ENCODE results near the gene SBSN.

The SBSN gene

DNA sequence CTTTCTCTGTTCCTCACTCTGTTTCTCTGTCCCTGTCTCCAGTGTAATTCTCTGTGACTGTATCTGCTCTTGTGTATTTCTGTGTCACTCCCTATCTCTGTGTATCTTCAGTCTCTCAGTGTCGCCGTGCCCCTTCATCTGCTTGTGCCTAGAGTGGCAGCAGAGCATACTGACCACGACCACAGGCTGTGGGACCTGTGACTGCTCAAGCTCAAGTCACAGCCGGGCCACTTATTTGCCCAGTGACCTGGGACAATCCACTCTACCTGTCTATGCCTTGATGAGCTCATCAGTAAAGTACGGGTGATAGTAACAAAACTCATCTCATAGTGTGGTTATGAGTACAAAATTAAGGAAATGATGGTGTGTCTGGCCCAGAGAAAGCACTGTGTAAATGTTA lies 26.0 kb upstream of the SBSN start:
- no peak for FAIRE-seq

DNA sequence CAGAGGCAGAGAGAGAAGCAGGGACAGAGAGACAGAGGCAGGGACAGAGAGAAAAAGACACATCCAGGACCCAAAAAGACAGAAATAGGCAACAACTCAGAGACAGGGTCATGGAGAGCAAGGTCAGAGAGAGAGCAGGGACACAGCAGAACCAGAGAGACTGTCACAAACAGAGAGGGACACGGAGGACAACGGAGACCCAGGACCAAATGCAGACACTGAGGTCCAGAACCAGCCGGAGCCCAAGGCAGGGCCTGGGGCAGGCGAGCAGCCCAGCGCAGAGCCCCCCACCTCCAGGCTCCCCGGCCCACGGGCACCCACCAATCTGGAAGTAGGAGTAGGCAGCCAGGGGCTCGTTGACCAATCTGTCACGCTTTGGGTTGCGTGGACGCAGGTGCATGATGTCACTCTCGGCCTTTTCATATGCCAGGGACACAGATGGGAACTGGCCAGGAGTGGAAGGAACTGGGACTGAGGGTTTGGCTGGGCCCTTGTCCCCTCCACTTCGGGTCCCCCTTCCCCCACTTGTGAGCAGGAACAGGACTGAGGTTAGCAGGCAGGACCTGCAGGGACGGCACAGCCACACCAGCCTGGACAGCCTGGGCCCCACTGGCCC lies 25.4 kb upstream of the SBSN start:
- FAIRE-seq: no peak

DNA sequence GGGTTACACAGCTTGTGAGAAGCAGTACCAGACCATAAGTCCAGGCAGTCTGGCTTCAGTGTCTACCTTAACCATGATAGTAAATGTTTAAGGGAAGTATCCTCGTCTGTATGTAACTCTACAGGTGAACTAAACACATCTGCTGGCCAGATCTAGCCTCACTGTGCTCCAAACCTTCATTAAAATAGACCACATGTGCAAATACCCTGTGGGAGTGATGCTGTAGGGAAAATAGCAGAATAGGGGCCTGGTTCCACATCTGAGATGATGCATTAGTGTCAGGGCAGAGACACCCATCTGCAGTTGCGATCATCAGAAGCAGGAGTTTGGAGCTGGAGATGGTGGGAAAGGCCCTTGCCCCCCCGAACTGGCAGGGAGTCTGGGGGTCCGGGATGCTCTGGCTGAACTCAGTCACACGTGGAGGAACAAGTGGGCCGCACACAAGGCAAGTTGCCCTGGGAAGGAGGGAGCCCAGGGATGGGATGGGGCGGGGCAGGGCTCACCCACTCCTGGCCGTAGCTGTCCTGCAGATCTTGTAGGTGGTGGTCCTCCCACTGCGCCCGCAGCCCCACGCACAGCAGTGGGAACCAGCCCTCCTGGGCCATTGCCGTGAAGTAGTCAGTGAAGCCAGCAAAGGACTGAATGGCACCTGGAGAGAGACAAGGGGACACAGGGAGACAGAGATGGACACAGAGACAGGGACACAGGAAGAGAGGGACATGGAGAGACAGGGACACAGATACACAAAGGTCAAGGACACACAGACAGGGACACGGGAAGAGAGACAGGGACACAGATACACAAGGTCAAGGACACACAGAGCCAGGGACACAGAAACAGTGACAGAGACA lies 24.6 kb upstream of the SBSN start:
- FAIRE-seq: no peak

DNA sequence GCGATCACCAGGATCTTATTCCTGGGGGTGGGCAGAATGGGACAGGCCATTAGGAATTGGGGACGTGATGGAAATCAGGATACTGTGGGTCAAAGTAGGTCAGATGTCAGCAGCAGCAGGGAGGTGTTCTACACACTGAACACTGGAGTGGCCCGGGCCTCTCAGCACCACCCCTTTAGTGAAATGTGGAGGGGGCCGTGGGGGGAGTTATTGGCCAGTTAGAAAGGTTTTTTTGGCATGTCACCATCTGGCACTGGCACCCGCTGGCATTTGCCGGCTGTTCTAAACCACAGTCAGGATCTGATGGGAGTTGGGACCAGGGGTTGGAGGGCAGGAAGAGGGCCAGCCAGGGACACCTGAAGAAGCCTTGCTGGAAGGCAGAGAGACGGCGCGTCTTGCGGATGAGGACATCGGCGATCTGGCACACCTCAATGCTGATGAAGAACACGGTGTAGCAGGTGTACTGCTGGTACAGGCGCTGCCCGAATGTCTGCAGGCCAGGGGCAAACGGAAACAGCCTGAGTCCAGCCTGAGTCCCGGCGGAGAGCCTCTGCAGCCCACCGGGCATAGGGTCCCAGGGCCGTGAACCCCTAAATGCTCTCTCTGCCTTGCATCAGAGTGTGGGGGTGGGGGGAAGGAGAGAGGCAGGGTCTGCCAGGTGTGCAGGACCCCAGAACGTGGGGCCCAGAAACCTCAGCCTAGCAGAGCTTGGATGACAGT lies 23.1 kb upstream of the SBSN start:
- FAIRE-seq: no peak

DNA sequence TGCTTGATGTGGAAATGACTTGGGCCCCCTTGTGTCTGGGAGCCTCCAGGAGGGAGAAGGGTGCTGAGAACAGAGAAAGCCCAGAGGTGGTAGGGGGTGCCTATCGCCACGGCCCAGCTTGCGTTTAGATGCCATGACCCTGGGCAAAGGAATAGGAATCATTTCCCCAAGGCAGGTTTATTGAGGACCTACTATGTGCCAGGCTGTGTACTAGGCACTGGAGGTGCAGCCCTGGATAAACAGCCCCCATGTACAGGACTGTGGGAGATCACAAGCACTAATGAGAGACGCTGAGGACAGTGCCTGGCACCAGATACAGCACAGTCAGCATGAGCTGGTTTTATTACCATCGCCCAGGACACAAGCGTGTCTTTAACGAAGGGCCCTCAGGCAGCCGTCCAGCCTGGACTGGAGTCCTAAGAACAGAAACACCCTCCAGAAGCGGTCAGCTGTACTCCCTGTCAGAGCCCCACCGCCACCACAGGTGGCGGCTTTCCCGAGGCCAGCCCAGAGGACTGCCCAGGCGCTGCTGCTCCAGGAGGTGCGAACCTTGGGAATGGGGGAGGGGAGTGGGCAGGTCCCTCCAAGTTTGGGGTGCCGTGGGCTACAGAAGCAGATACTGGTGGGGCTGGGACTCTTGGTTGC lies 21.9 kb upstream of the SBSN start:
- no peak for FAIRE-seq

DNA sequence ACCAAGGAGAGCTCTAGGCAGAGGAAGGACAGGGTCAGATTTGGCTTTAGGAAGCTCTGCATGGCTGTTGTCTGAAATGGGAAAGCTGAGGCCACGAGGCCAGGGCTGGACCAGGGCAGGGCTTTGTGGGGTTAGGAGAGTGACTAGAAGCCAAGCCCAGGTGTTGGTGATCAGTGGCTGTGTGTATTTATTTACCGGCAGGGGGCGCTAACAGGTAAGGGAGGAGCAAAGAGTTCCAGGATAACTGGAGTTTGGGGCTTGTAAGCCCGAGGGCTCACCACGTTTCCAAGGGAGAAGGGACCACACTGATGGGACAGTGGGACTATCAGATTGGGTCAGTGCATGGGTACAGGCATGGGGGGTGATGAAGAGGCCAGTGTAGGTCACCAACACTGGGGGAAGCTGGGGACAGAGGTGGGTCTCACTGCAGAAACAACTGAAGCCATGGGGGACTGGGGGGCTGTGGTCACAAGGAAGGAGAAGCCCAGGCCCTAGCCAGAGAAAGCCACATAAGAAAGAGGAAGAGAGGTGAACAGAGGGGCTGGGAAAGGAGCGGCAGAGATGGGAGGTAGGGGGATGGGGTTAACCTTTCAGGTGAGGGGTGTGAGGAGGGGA lies 21.2 kb upstream of the SBSN start:
- FAIRE-seq: no peak

DNA sequence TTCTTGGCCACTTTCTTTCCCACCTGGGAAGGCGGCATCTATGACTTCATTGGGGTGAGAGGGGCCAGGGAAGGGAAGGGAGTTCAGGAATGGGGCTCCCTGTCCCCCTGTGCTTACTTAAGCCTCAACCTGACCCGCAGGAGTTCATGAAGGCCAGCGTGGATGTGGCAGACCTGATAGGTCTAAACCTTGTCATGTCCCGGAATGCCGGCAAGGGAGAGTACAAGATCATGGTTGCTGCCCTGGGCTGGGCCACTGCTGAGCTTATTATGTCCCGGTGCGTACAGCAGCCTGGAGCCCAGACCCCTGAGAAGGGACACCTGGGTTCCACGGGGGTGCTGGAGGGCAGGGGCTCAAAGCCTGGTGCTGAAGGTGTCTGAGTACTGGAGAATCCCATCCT lies 18.4 kb upstream of the SBSN start:
- FAIRE-seq: no peak

DNA sequence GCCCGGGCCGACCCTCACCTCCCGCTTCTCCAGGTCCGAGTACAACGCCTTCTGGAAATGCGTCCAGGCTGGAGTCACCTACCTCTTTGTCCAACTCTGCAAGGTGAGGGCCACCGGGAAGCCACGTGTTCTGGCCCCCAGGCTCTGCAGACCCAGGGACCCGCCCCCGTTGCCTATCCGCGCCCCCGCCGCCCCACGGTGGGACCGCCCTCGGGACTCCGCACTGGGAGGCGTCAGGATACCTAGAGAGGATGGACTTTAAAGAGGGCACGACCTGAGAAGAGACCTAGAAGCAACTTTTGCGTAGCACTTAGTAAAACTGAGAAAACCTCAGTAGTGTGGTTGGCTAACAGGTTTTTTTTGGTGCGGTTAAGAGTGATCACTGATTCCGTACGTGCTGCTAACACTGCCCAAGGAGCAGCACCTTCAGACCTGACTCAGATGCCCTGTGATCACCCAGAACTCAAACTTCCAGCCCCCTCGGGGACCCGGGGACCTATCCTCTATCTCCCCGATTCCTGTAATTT lies 17.8 kb upstream of the SBSN start:
- FAIRE-seq: no peak

DNA sequence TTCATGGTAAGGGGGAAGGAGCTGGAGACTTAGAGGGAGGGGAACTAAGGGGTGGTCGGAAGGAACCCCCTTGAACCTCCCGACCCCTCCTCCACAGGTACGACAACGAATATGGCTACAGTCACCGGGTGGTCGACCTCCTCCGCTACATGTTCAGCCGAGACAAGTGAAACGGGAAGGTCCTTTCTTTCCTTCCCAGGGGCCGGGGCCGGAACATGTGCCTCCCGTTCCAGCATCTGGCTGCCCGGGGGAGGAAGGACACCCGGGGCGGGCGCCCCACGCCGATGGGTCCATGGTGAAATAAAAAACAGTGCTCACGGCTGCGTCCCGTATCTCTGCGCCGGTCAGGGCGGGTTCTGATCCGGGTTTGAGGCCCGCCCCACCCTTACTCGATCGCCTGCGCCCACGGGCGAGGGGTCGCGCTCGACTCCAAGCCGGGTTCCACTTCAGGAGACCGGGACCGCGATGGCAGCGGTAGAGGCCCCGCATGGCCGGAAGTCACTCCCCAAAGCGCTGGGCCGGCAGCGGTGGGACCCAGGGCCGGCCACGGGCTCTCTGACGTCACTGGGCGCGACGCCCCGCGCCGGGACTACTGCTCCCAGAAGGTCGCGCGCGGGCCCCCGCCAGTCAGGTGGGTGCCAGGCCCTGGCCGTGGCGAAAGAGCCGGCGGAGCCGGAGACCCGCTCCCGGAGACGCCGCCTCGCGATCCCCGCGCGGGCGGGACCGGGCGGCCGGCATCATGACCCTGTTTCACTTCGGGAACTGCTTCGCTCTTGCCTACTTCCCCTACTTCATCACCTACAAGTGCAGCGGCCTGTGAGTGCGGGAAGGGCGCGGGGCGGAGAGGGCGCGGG lies 17.1 kb upstream of the SBSN start, which contains the start of gene TMEM147:
Gene TMEM147, plus strand, starts transcription at position 626 of the 854 bp plus-strand sequence. Its CDS starts 114 bp downstream, at position 740.
- no peak for FAIRE-seq

DNA sequence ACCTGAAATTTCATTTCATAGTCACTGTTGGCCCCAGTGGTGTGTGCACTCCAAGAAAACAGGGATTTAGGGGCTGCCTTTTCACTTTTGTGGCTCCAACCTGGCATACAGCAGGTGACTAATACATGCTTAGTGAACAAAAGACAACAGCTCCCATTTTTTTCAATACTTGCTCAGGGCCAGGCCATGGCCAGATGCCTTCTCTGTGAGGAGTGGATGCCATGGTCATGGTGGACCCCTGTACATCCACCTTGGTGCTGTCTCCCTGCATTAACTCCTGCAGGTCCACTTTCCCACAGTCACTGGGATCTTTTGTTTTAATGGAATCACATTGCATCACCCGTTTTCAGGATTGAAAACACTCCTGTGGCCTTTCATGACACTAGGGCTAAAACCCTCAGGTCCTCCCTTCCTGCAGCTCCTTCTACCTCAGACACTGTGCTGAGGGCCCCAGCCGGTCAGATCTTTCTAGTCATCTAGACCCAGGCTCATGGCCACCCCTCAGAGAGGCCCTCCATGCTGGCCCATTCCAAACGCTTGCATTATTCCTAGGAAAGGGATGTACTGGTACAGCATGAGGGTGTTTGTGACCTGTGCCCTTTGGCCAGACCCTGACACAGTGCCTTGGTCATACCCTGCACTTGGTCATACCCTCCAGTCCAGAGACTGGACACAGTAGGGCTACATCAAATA lies 16.1 kb upstream of the SBSN start:
- FAIRE-seq: no peak

DNA sequence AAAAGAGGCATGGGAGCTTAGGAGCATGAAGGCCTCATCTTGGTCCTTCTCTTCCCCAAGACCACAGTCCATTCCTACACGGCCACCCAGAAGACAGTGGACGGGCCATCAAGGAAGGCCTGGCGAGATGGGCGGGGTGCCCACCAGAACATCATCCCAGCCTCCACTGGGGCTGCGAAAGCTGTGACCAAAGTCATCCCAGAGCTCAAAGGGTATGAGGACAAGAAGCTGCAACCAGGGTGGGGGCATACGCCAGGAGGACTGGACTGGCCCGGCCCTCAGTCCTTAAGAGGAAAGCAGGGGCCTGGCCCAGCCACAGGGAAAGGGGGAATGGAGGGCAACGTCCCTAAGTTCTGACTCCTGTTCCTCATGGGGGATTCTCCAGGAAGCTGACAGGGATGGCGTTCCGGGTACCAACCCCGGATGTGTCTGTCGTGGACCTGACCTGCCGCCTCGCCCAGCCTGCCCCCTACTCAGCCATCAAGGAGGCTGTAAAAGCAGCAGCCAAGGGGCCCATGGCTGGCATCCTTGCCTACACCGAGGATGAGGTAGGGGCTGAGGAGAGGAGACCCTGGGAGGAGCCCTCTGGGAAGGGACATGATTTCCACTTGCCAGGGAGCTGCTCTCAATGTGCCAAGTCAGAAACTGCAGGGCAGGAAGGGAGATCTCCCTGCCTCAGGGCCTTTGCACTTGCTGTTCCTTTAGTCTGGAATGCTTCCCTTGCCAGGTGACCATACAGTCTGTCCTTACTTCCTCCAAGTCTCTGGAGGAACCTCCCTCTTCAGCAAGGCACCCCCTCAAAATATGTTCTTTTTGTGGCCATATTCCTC lies 15.4 kb upstream of the SBSN start:
- FAIRE-seq: no peak

DNA sequence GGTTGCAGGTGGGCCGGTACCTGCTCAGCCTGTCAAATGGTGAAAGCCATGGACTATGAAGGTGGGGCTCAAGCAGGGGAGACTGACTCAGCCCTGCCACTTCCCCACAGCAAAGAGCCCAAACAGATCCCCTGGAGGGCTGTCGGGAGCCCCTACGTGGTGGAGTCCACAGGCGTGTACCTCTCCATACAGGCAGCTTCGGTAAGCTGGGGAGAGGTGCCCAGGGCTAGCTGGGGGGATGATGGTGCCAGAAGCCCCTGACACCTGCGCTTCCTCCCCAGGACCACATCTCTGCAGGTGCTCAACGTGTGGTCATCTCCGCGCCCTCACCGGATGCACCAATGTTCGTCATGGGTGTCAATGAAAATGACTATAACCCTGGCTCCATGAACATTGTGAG lies 14.1 kb upstream of the SBSN start:
- FAIRE-seq: no peak

DNA sequence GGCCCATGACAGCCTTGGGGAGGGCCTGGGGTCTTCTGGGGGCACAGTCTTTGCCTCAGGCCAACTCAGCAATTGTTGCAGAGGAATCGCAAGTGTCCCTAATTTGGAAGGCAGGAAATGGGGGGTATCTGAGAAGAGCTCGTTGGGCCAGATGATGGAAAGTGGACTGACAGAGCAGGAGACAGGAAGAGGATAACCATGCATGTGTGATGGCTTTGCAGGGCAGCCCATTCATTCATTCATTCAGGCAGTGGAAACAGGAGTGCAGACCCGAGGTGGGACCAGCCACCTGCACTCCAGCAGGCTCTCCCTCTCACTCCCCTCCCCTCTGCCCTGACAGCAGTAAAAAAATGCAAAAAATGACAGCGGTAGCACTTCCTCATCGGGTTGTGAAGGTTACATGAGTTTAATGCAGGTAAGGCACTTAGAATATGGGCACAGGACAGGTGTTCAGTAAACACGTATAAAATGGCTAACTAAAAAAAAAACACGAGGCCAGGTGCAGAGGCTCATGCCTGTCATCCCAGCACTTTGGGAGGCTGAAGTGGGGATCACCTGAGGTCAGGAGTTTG lies 12.3 kb upstream of the SBSN start:
- FAIRE-seq: no peak

DNA sequence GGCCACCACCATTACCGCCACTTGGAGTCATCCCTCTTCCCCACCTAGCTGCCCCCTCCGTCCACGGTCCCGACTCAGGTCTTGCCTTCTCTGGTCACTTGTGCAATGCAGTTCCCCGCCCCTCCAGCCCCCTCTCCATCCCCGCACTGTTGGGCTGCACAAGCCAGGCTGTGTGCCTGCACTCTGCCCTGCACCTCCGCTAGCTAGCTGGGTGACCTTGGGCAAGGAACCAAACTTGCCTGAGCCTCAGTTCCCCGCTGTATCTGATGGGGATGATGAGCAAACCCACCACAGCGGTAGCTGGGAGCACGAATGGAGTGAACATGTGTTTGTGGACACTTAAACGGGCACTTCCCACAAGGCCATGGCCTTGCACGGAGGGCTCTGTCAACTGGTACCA lies 11.7 kb upstream of the SBSN start:
- FAIRE-seq: no peak

DNA sequence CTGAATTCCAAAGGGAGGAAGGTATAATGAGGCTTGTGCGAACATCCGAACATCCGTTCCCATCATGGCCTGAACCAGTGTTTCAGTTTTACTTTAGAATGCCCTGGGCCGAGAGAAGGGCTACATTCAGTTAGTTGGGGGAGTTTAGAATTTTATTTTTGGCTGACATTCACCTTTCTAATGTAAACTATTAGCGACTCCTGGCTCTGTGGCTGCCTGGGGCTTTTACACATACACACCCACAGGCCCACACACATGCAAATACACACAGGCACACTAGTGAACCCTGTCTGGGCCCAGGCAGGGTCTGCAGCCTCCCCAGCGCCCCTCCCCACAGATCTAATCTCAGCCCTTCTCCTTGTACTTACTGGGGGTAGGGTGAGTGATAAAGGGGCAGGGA lies 11.2 kb upstream of the SBSN start:
- FAIRE-seq: no peak

DNA sequence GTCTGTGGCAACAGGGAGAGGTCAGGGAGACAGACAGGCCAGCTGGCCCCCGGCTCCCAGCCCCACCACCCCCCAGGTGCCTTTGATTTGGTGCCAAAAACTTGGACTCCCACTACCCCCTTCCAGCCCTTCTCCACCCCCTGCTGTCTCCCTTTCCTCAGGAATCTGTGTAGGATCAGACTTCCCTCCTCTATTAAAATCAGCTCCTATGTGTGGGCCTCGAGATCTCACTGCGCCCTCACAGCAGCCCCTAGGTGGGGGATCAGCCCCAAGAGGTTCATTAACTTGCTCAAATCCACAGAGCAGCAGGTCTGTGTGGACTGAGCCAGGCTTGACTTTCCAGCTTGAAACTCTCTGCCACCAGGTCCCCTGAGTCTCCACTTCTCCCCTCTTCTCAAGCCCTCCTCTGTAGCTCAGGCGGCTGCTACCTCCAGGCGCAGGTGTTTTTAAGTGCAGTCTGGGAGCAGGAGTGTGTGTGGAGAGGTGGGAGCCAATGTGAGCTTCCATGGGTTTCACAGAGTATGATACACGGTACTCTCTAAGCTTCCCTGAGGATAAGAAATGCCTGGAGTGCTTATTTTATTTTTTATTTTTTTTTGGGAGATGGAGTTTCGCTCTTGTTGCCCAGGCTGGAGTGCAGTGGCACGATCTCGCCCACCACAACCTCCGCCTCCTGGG lies 6.8 kb upstream of the SBSN start:
- no peak for FAIRE-seq

DNA sequence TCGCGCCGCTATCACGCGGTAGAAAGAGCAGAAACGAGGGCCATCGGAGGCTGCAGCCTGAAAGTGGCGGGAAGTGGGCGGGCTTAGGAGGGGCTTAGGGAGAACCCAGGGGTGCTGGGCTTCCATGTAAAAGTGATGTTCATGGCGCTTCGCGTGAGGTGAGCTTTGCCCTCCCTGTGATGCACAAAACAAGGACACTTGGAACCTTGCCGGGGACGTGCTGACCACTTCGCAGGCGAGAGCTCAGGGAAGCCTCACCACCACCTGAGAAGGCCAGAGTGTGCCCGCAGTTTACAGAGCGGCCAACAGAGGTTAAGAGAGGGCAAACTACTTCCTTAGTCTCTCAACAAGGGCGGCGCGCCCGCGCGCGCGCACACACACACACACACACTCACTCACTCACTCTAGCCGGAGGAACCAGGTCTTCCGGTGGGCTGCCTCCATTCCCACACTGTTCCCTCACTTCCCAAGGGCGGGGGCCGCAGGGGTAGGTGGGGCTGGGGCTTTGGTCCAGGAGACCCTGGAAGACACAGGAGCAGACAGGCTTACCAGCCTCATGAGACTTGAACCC lies 5.8 kb upstream of the SBSN start:
- no peak for FAIRE-seq

DNA sequence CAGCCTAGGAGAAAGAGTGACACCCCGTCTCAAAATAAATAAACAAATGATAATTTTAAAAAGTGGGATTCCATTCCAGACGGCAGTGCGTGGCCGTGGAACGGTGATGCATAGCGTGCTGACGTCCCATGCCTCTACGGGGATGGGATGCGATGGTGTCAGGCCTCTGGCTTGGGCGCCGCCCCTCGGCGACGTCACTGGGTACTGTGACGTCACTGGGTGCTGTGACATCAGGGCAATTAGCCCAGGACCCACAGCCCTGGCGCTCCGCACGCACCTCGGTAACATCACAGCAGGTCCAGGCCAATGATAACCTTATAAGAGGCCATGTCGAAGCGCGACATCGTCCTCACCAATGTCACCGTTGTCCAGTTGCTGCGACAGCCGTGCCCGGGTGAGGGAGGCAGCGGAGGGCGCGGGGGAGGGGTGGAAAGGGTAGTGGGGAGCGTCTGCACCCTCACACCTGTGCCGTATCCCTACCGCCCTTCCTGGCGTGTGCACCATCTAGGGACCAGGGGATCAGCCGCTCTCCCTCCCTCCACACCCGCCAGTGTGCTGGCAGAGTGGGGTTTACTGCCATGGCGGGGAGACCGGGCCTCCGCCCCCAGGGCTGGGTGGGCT lies 5.2 kb upstream of the SBSN start, which contains the start of gene GAPDHS:
Gene GAPDHS, plus strand, starts transcription at position 256 of the 621 bp plus-strand sequence. Its CDS starts 72 bp downstream, at position 328.
- no peak for FAIRE-seq

All from colon (tissue), 2 donors.